HUES6 (cell line): ENCODE measurements around the gene GJA4.
A peak's percentile ranks its signal among the peaks of the same experiment; 100 is the strongest.

Experiments used
- H3K27ac ChIP-seq: 2 replicates; pipeline ENCODE4 v1.7.0; 2013; ENCODE audit warnings: low read depth, mild to moderate bottlenecking, low read length, inconsistent platforms
- H3K27me3 ChIP-seq: 2 replicates; pipeline ENCODE4 v1.6.1; 2013; ENCODE audit warnings: low read length; ENCODE audit not compliant: control insufficient read depth, insufficient read depth
- H3K36me3 ChIP-seq: 2 replicates; pipeline ENCODE4 v1.6.1; 2013; ENCODE audit warnings: low read length; ENCODE audit not compliant: control insufficient read depth, insufficient read depth
- H3K4me1 ChIP-seq: 2 replicates; pipeline ENCODE4 v1.6.1; 2013; ENCODE audit warnings: low read length; ENCODE audit not compliant: control insufficient read depth, insufficient read depth
- H3K4me3 ChIP-seq: 2 replicates; pipeline ENCODE4 v1.5.1; 2013; ENCODE audit warnings: low read depth, low read length
- H3K9ac ChIP-seq: one replicate; pipeline ENCODE4 v1.6.1; 2013; ENCODE audit warnings: mild to moderate bottlenecking, low read length
- H3K9me3 ChIP-seq: 2 replicates; pipeline ENCODE4 v1.6.1; 2013; ENCODE audit warnings: low read depth, low read length; ENCODE audit not compliant: control insufficient read depth, insufficient read depth

Gene GJA4

DNA sequence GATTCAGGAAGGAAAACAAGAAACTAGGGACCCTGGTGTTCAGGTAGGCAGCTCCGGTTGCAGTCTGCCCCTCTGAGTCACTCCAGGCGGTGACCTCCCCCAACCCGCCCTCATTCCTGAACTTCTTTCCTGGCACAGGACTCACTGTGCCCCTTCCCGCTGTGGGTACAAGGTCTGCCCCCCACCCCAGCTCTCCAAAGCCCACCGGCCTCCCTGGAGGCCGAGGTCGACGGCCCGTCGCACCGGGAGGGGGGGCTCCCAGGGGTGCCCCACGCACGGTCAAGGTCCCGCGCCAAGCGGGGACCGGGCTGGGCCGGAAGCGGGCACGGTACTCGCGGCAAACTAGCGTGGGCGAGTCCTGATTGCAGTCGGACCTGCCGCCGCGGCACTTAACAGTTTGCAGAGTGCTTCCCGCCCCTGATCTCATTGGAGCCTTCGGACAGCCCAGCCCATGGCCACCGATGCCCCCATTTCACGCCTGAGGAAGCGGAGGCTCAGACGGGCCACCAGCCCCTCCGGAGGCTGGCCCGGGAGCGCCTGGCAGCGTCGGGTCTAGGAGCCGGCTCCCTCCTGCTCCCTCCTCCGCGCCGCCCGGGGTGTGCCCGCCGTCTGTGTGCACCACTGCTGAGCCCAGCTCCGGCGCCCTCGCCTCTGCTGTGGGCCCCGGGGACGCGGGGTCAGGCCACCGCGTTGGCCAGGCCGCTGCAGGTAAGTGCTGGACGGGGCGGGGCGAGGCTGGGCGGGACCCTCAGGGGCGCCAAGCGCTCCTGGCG, 11.5 kb upstream of the GJA4 start, which contains the start of gene GJB3:
Gene GJB3, plus strand, starts transcription at position 144 of the 773 bp plus-strand sequence. CDS start 3,549 bp downstream, outside the sequence.
- Histone ChIP-seq H3K27ac (no peak within 1 kb of the TSS), H3K9me3 (no peaks in the 10 kb centered on the region), H3K36me3 (no peaks in the 10 kb centered on the region), H3K4me1 (peaks cover 4% of the 10 kb centered on the region; the same call in 1 of the 2 replicates), H3K27me3 (peaks cover 39% of the 10 kb centered on the region), H3K4me3 (peak within 1 kb of the TSS; percentile 80), H3K9ac (peak within 1 kb of the TSS; percentile 35)

DNA sequence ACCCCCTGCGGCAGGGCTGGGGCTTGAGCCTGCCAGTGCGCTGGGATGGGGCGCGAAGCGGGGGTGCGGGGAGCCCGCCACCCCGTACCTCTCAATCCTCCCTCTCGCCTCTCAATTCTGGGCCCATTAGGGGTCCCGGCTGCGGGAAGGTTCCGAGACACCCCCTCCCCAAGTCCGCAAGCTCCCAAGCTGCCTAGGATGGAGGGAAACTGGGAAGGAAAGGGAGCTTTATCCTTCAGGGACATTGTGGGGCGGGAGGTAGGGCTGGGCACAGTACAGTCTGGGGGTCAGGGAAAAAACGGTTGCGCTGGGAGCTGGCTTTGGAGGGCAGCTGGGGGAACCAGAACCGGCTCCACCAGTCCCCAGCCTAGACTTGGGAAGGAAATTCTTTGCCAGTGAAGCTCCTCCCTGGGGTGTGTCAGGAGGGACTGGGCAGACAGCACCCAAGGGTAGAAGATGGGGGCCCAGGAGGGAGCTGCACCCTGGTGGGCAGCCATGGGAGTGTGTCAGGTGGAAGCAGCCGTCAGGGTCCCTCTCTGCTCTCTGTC, 10.9 kb upstream of the GJA4 start:
- H3K9ac ChIP-seq, result no peak overlapping the region
- no peak overlapping the region for H3K27ac ChIP-seq
- H3K36me3 ChIP-seq, result no peaks in the 10 kb centered on the region
- no peaks in the 10 kb centered on the region for H3K4me1 ChIP-seq
- no peaks in the 10 kb centered on the region for H3K9me3 ChIP-seq
- H3K27me3 ChIP-seq, result peaks cover 39% of the 10 kb centered on the region
- peak overlapping the region; percentile 80 for H3K4me3 ChIP-seq

DNA sequence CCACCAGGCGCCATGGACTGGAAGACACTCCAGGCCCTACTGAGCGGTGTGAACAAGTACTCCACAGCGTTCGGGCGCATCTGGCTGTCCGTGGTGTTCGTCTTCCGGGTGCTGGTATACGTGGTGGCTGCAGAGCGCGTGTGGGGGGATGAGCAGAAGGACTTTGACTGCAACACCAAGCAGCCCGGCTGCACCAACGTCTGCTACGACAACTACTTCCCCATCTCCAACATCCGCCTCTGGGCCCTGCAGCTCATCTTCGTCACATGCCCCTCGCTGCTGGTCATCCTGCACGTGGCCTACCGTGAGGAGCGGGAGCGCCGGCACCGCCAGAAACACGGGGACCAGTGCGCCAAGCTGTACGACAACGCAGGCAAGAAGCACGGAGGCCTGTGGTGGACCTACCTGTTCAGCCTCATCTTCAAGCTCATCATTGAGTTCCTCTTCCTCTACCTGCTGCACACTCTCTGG, 8.0 kb upstream of the GJA4 start:
- Histone ChIP-seq H3K36me3 (no peaks in the 10 kb centered on the region), H3K4me1 (peaks cover 6% of the 10 kb centered on the region), H3K4me3 (no peak overlapping the region)

GRCh38 chr1:34785231-34785874, 7.4 kb upstream of the GJA4 start:
- no peaks in the 10 kb centered on the region for H3K36me3 ChIP-seq
- no peak overlapping the region for H3K9ac ChIP-seq
- no peaks in the 10 kb centered on the region for H3K9me3 ChIP-seq
- no peak overlapping the region for H3K27ac ChIP-seq
- H3K4me3 ChIP-seq, result no peak overlapping the region
- H3K27me3 ChIP-seq, result peaks cover 28% of the 10 kb centered on the region
- H3K4me1 ChIP-seq, result peaks cover 6% of the 10 kb centered on the region

More for the DNA sequence above, 8.0 kb upstream of the GJA4 start:
- H3K9me3 ChIP-seq, result no peaks in the 10 kb centered on the region
- H3K9ac ChIP-seq, result no peak overlapping the region
- H3K27me3 ChIP-seq, result peaks cover 34% of the 10 kb centered on the region
- H3K27ac ChIP-seq, result no peak overlapping the region

GRCh38 chr1:34785875-34786470, 6.8 kb upstream of the GJA4 start:
- Histone ChIP-seq H3K4me3 (no peak overlapping the region), H3K27ac (no peak overlapping the region), H3K4me1 (peaks cover 6% of the 10 kb centered on the region), H3K9me3 (no peaks in the 10 kb centered on the region), H3K9ac (no peak overlapping the region), H3K36me3 (no peaks in the 10 kb centered on the region), H3K27me3 (peaks cover 26% of the 10 kb centered on the region)

- peaks cover 6% of the 10 kb centered on the region for H3K4me1 ChIP-seq
- H3K36me3 ChIP-seq, result no peaks in the 10 kb centered on the region
- no peak overlapping the region for H3K27ac ChIP-seq
- H3K9me3 ChIP-seq, result no peaks in the 10 kb centered on the region
- no peak overlapping the region for H3K9ac ChIP-seq
- no peak overlapping the region for H3K4me3 ChIP-seq
- peaks cover 24% of the 10 kb centered on the region for H3K27me3 ChIP-seq
Observed at GRCh38 chr1:34786521-34787325, 6.1 kb upstream of the GJA4 start.

DNA sequence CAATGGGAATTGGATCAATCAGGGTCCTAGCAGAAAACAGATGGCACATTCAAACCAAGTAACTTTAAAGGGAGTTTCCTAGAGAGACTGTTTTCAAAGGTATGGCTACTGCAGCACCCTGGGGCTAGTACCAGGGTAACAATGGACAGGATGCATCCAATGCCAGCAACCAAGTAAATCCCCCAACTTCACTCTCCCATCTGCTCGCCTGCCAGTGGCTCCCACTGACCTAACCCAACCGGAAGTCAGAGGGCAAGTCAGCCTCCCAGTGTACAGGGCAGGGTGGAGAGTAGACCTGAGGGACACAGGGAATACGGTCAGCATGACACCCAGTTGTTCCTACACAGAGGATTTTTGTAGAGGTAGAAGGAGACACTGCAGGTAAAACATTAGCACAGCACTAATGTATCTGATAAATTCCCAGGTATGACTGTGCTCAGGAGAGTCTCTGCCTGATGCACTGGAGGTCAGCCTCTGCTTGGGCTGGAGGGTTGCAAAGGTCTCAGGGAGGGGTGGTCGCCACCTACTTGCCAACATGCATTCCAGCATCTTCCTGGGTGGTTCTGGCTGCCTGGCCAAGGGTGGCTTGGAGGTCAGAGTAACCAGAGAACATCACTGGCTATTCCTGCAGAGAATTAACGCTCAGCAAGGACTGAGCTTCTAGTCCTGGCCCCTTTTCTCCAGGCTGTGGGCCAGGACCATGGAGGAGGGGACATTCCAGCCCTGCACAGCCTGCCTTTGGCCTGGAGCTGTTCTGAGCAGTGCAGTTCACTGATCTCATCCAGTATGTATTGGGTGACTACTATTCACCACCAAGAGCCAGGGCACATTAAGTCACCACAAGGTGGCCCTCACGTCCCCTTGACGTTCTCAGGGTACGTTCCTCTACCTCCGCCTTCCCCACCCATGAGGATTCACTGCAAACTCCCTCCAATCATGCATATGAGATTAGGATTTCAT, 5.1 kb upstream of the GJA4 start:
- H3K9me3 ChIP-seq, result no peaks in the 10 kb centered on the region
- H3K4me1 ChIP-seq, result peaks cover 6% of the 10 kb centered on the region
- no peak overlapping the region for H3K27ac ChIP-seq
- H3K9ac ChIP-seq, result no peak overlapping the region
- H3K36me3 ChIP-seq, result no peaks in the 10 kb centered on the region
- H3K27me3 ChIP-seq, result peaks cover 23% of the 10 kb centered on the region
- no peak overlapping the region for H3K4me3 ChIP-seq

DNA sequence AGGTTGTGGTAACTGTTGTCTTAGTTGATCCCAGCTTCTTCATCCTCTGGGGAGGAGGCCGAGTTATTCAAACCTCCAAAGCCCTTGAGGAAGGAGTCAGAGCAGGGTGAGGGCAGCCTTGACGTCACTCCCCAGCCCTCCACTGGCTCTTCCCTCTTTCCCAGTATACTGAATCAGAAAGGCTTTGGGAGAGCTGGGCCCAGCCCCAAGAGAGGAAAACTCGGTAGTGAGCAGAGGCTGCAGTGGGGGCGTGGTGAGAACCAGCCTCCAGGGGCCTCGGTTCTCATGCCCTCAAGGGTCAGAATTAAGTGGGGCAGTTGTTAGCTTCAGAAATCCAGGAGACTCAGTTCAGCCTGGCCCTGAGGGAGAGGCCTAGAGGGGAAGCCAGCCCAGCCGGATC, 1.8 kb upstream of the GJA4 start:
- no peaks in the 10 kb centered on the region for H3K9me3 ChIP-seq
- no peak overlapping the region for H3K9ac ChIP-seq
- no peak overlapping the region for H3K27ac ChIP-seq
- H3K27me3 ChIP-seq, result peaks cover 36% of the 10 kb centered on the region
- H3K36me3 ChIP-seq, result no peaks in the 10 kb centered on the region
- H3K4me1 ChIP-seq, result peaks cover 6% of the 10 kb centered on the region
- no peak overlapping the region for H3K4me3 ChIP-seq

- Histone ChIP-seq H3K36me3 (no peaks in the 10 kb centered on the region), H3K9ac (no peak overlapping the region), H3K9me3 (no peaks in the 10 kb centered on the region), H3K27me3 (peaks cover 36% of the 10 kb centered on the region), H3K4me1 (peaks cover 11% of the 10 kb centered on the region), H3K27ac (no peak overlapping the region), H3K4me3 (peak overlapping the region; percentile 59)
Observed at GRCh38 chr1:34792424-34792823, 375 bp upstream of the GJA4 start.
